AG10803 (cell line): ENCODE data around the gene NCF2.
"Not testable (repeated sequence)": the region's sequence is repeated elsewhere in the genome, so short reads cannot be mapped to it uniquely, and the experiment has no call there.

Source experiments
- DNase-seq: peaks from one replicate; pipeline ENCODE4 v3.0.0; 2010; ENCODE audit warnings: low read depth
- H3K4me3 ChIP-seq: 2 replicates; pipeline ENCODE4 v1.5.1; 2011; ENCODE audit warnings: mild to moderate bottlenecking, low read length, control low read depth
- CTCF ChIP-seq: conservative IDR thresholded peaks from 2 replicates; pipeline ENCODE4 v1.5.1; 2011; ENCODE audit warnings: mild to moderate bottlenecking, low read length, control low read depth, inconsistent platforms

The NCF2 gene

GRCh38 chr1:183622884-183623785 is 32.9 kb upstream of the NCF2 start:
- peak; percentile 68 for TF ChIP-seq CTCF
- DNase-seq, result peak; percentile 62
- no peak overlapping the region for H3K4me3 ChIP-seq

GRCh38 chr1:183622013-183622412 is 31.8 kb upstream of the NCF2 start:
- TF ChIP-seq CTCF, result no peak
- no peak for DNase-seq
- no peak overlapping the region for H3K4me3 ChIP-seq

GRCh38 chr1:183620311-183620710 is 30.1 kb upstream of the NCF2 start:
- TF ChIP-seq CTCF, result no peak
- no peak overlapping the region for H3K4me3 ChIP-seq
- no peak for DNase-seq

GRCh38 chr1:183619781-183620180 is 29.5 kb upstream of the NCF2 start:
- DNase-seq, result no peak
- no peak for TF ChIP-seq CTCF
- H3K4me3 ChIP-seq, result no peak overlapping the region

GRCh38 chr1:183618202-183618601 is 27.9 kb upstream of the NCF2 start:
- not testable (repeated sequence) for DNase-seq, H3K4me3 ChIP-seq

GRCh38 chr1:183612975-183613374 is 22.7 kb upstream of the NCF2 start:
- H3K4me3 ChIP-seq, DNase-seq: not testable (repeated sequence)

GRCh38 chr1:183612407-183612806 is 22.1 kb upstream of the NCF2 start:
- DNase-seq, result no peak
- no peak for TF ChIP-seq CTCF
- H3K4me3 ChIP-seq, result no peak overlapping the region

- no peak for TF ChIP-seq CTCF
Observed at GRCh38 chr1:183611021-183611420, 20.8 kb upstream of the NCF2 start.

More at GRCh38 chr1:183611021-183611420, 20.8 kb upstream of the NCF2 start:
- no peak overlapping the region for H3K4me3 ChIP-seq
- DNase-seq, result no peak
